ENCODE measurements around the gene SLAMF8.

Gene SLAMF8

DNA sequence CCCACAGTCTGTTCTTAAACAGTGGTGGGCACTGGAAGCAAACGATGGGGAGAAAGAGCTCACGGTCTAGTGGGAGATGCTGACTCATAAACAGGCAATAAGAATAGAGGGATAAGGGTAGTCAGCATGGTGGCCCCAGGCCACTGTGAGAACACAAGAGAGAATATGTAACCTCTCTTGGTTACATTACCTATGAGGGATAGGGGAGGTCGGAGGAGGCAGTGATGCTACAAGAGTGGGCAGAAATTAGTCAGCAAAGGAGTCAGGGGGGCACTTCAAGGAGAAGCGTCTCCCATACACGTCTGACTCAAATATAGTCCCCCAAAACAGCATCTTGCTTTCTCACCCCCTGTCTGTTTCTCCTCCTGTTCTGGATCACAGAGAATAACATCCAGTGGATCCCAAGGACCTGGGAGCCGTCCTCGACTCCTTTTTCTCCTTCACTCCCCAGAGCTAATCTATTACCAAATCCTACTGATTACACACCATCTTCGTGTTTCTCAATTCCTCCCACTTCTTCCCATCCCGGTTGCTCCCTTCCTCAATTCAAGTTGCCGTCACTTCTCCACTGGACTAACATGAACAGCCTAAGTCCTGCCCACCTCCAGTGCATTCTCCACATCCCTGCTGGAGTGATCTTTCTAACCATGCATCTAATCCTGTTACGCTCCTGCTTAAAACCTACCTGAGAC is 2.1 kb downstream of the SLAMF8 start:
- H3K27ac ChIP-seq, result peak overlapping the region in 1 of 2 donors; percentile 40
- H3K4me3 ChIP-seq, result peak overlapping the region; percentile 28
- TF ChIP-seq CTCF (IDR thresholded peaks at IDR 0.05), result no peak
- no peak for DNase-seq (ENCODE audit: low spot score)

DNA sequence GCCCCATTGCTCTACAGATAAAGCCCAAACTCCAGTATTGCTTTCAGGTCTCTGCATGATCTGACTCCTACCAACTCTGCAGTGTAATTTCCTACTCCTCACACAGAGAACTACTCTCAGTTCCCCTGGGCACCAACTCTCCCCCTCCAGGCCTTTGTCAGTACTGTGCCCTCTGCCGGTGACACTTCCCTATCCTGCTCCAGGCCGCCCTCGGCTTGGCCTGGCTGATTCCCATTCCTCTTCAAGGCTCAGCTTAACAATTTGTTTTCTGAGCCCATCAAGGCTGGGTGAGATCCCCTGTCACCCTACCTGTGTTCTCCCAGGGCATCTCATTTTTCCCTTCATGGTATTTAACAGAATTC is 2.6 kb downstream of the SLAMF8 start:
- no peak for DNase-seq (ENCODE audit: low spot score)
- no peak overlapping the region for H3K4me3 ChIP-seq
- no peak for TF ChIP-seq CTCF (IDR thresholded peaks at IDR 0.05)
- H3K27ac ChIP-seq, result no peak overlapping the region

DNA sequence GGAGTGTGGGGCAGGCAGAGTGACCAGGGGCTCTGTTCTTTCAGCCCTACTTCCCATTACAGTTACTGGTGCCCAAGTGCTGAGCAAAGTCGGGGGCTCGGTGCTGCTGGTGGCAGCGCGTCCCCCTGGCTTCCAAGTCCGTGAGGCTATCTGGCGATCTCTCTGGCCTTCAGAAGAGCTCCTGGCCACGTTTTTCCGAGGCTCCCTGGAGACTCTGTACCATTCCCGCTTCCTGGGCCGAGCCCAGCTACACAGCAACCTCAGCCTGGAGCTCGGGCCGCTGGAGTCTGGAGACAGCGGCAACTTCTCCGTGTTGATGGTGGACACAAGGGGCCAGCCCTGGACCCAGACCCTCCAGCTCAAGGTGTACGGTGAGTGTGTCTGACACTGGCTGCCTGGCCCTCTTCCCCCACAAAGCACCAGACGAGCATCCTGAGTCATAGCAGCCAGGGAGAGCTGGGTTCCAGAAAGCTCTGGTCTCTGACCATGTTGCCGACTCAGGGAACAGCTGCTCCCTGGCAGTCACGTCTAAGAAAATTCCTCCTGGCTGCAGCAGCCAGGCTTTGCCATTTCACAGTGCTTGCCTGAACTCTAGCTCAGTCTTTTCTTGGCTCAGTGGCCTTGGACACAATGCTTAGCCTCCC is 3.3 kb downstream of the SLAMF8 start:
- Histone ChIP-seq H3K27ac (no peak overlapping the region), H3K4me3 (no peak overlapping the region)
- DNase-seq (ENCODE audit: low spot score), result no peak
- TF ChIP-seq CTCF (IDR thresholded peaks at IDR 0.05), result no peak

DNA sequence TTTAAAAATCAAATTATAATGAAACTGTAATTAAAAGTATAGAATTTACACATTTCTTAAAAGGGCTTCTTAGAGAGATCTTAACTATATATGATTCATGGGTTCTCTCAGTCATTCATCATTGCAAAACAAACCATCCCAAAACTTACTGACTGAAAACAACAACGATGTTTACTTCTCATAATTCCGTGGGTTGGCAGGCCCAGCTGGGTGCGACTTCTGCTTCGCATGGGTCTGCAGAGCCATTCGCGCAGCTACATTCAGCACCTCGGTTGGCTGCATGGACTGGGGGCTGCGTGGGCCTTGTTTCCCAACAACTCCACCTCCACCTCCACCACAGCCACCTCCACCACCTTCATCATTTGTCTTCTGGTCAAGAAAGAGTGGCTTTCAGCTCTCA is 4.0 kb downstream of the SLAMF8 start:
- no peak for DNase-seq (ENCODE audit: low spot score)
- Histone ChIP-seq H3K27ac (no peak overlapping the region), H3K4me3 (no peak overlapping the region)
- no peak for TF ChIP-seq CTCF (IDR thresholded peaks at IDR 0.05)

DNA sequence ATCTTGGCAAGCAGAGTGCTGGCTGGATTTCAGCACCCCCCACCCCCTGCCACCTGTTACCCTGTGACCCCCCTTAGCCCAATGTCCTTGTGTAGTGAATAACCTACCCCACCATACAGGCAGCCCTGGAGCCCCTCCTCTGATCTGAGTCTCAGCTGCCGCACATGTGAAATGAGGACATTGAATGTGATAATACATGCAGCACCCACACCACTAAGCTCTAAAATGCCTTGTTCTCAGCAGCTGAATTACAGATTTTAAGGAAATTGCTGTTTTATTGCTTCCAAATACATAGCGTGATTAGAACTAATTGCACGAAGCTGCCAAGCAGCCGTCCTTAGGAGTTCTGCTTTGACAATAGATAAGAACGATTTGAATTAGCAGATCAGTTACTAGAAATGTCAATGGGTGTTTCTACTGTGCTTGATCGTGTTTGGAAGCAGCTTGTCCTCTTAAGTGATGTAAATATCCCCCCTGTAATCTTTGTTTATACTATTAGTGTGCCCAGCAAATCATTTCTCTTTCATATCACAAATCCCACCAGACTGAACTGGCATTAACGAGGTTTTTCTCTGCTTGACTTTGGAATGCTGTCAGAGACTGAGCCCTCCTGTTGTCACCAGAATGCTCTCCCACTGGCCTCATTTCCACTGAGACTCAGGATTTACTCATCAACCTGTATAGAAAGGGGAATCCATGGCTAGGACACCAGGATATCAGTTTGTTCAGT is 4.9 kb downstream of the SLAMF8 start:
- TF ChIP-seq CTCF (IDR thresholded peaks at IDR 0.05), result no peak
- no peak for DNase-seq (ENCODE audit: low spot score)
- Histone ChIP-seq H3K4me3 (no peak overlapping the region), H3K27ac (no peak overlapping the region)

DNA sequence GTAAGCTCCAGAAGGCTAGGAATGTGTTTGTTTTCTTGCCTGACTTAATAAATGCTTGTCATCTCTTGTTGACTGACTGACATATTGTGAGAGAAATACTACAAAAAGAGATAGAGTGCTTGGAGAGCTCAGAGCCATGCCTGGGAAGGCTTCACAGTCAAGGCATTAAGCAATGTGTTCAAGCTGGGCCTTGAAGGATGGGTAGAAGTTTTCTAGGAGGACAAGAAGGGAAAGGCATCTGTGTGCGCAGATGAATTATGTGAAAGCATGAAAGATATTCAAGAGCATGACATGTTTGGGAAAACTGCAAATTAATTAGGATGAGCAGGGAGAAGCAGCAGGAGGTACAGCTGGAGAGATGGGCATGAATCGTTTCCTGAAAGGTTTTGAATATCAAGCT is 5.6 kb downstream of the SLAMF8 start:
- Histone ChIP-seq H3K4me3 (no peak overlapping the region), H3K27ac (no peak overlapping the region)
- no peak for TF ChIP-seq CTCF (IDR thresholded peaks at IDR 0.05)
- DNase-seq (ENCODE audit: low spot score), result no peak
